ENCODE data around the gene SEC24D. TPM values are rescaled to one million over a fixed set of nuclear protein-coding genes. Genes with fewer than 3 reads are reported as not detected.
"Not testable (repeated sequence)": the region's sequence is repeated elsewhere in the genome, so short reads cannot be mapped to it uniquely, and the experiment has no call there.

Gene SEC24D
- total and polyA plus RNA-seq, 2 experiments from 2014 or later = 37.6 to 94.8 TPM

DNA sequence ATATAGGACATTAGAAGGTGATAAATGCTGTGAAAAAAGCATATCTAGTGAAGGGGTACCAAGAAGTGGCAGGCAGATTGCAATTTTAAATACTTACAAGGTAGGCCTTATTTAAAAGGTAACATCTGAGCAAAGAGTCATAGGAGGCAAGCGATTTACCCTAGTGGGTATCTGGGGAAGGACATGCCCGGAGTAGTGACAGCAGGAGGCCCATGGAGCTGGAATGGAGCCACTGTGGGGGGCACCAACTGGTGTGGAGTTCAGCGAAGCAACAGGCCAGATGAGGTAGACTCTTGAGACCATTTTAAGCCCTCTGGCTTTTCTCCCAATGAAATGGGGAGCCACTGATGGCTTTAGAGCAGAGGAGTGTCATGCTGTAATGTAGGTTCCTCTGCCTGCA lies 37.3 kb downstream of the SEC24D start:
- Histone ChIP-seq H2AFZ (no peak overlapping the region), H3F3A (replicated peaks; ENCODE audit: low read depth) (0 out of 2 replicates have a peak, but pooled peaks cover 3% of the 10 kb centered on the region), H3K4me3 (no peak overlapping the region), H3K4me1 (ENCODE audit: insufficient read depth) (peaks cover 5% of the 10 kb centered on the region; the same call in 1 of the 2 replicates), H4K20me1 (replicated peaks; ENCODE audit: insufficient read depth) (no peaks in the 10 kb centered on the region), H3K4me2 (no peak overlapping the region), H3K79me2 (replicated peaks; ENCODE audit: insufficient read depth) (0 out of 2 replicates have a peak, but pooled peaks cover 7% of the 10 kb centered on the region), H3K27ac (ENCODE audit: low read depth) (no peak overlapping the region), H3K36me3 (ENCODE audit: insufficient read depth) (peaks cover 48% of the 10 kb centered on the region), H3K9me2 (ENCODE audit: insufficient read depth) (no peaks in the 10 kb centered on the region), H3K27me3 (ENCODE audit: insufficient read depth) (no peaks in the 10 kb centered on the region)
- peak overlapping the region; percentile 3; the same call in 1 of the 2 replicates for H3K27ac Mint-ChIP-seq
- ATAC-seq (peak; percentile 94), DNase-seq (ENCODE audit: low spot score) (peak; percentile 66)
- H3K4me1 Mint-ChIP-seq = peaks cover 17% of the 10 kb centered on the region
- peaks cover 57% of the 10 kb centered on the region for H3K36me3 Mint-ChIP-seq (ENCODE audit: low read depth)
- H3K9me3 Mint-ChIP-seq = no peaks in the 10 kb centered on the region
- H3K4me3 Mint-ChIP-seq = no peak overlapping the region
- TF ChIP-seq NANOG (IDR thresholded peaks at IDR 0.05; ENCODE audit: borderline replicate concordance) (no peak), CREB1 (CRISPR knock-in tag; IDR thresholded peaks at IDR 0.05; ENCODE audit: low read depth) (no peak)
- TF ChIP-seq, protein P1, sequence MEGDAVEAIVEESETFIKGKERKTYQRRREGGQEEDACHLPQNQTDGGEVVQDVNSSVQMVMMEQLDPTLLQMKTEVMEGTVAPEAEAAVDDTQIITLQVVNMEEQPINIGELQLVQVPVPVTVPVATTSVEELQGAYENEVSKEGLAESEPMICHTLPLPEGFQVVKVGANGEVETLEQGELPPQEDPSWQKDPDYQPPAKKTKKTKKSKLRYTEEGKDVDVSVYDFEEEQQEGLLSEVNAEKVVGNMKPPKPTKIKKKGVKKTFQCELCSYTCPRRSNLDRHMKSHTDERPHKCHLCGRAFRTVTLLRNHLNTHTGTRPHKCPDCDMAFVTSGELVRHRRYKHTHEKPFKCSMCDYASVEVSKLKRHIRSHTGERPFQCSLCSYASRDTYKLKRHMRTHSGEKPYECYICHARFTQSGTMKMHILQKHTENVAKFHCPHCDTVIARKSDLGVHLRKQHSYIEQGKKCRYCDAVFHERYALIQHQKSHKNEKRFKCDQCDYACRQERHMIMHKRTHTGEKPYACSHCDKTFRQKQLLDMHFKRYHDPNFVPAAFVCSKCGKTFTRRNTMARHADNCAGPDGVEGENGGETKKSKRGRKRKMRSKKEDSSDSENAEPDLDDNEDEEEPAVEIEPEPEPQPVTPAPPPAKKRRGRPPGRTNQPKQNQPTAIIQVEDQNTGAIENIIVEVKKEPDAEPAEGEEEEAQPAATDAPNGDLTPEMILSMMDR (conservative IDR thresholded peaks at IDR 0.05; ENCODE audit: low read depth in 2 of 2) = peak in 1 of 2 experiments; percentile 46; a peak in 2 of 4 replicates
- peaks cover 1% of the 10 kb centered on the region for H3K27me3 Mint-ChIP-seq (ENCODE audit: insufficient read depth, low read depth, poor library complexity)

DNA sequence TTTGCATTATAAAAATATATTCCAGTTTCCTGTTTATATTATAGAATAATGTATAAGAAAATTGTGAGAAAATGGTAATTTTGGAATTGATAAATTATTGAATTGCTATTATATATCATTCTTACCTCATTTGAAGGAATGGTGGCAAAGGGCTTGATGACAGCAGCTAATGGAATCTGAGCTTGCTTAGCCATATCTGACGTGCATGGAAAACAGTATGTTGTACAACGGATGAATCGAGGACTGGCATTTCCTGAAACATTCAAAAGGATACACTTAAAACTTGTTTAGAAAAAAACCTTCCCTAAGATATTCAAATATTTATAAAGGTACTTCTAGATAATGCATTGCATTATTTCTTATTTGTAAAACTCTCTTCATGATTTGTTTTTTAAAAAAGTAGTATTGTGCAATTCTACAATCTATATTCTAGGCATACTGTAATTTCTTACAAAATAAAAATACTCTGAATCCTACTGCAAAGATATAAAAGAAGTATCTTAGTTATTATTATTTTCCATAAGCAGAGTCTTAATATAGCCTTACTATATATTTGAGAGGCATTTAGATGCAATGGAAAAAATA lies 38.3 kb downstream of the SEC24D start:
- Histone ChIP-seq H3K9me2 (ENCODE audit: insufficient read depth) (no peaks in the 10 kb centered on the region), H3K4me3 (no peak overlapping the region), H3K79me2 (replicated peaks; ENCODE audit: insufficient read depth) (0 out of 2 replicates have a peak, but pooled peaks cover 7% of the 10 kb centered on the region), H3K27ac (ENCODE audit: low read depth) (no peak overlapping the region), H3F3A (replicated peaks; ENCODE audit: low read depth) (0 out of 2 replicates have a peak, but pooled peaks cover 3% of the 10 kb centered on the region), H3K27me3 (ENCODE audit: insufficient read depth) (no peaks in the 10 kb centered on the region), H3K36me3 (ENCODE audit: insufficient read depth) (peaks cover 52% of the 10 kb centered on the region), H2AFZ (no peak overlapping the region), H4K20me1 (replicated peaks; ENCODE audit: insufficient read depth) (no peaks in the 10 kb centered on the region), H3K4me1 (ENCODE audit: insufficient read depth) (no peaks in the 10 kb centered on the region), H3K4me2 (no peak overlapping the region)
- Mint-ChIP-seq H3K4me3 (no peak overlapping the region), H3K36me3 (ENCODE audit: low read depth) (peaks cover 62% of the 10 kb centered on the region), H3K27me3 (ENCODE audit: insufficient read depth, low read depth, poor library complexity) (peaks cover 1% of the 10 kb centered on the region), H3K27ac (no peak overlapping the region), H3K4me1 (peaks cover 7% of the 10 kb centered on the region), H3K9me3 (0 out of 3 replicates have a peak, but pooled peaks cover 3% of the 10 kb centered on the region)
- no peak for DNase-seq (ENCODE audit: low spot score)
- no peak for ATAC-seq
- TF ChIP-seq EZH2 (IDR thresholded peaks at IDR 0.05; ENCODE audit: low read depth, unreplicated experiment) = no peak

DNA sequence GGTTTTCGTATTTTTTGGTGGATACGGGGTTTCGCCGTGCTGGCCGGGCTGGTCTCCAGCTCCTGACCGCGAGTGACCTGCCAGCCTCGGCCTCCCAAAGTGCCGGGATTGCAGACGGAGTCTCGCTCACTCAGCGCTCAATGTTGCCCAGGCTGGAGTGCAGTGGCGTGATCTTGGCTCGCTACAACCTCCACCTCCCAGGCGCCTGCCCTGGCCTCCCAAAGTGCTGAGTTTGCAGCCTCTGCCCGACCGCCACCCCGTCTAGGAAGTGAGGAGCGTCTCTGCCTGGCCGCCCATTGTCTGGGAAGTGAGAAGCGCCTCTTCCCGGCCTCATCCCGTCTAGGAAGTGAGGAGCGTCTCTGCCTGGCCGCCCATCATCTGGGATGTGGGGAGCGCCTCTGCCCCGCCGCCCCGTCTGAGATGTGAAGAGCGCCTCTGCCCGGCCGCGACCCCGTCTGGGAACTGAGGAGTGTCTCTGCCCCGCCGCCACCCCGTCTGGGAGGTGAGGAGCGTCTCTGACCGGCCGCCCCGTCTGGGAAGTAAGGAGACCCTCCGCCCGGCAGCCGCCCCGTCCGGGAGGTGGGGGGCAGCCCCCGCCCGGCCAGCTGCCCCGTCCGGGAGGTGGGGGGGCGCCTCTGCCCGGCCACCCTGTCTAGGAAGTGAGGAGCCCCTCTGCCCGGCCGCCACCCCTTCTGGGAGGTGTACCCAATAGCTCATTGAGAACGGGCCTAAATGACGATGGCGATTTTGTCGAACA lies 44.1 kb downstream of the SEC24D start:
- not testable (repeated sequence) for H4K20me1 ChIP-seq (replicated peaks; ENCODE audit: insufficient read depth); H3K9me2 ChIP-seq (ENCODE audit: insufficient read depth); H3K27me3 Mint-ChIP-seq (ENCODE audit: insufficient read depth, low read depth, poor library complexity); H3K27me3 ChIP-seq (ENCODE audit: insufficient read depth); H3K27ac ChIP-seq (ENCODE audit: low read depth); H3K4me3 Mint-ChIP-seq; H2AFZ ChIP-seq; H3K4me3 ChIP-seq; H3K79me2 ChIP-seq (replicated peaks; ENCODE audit: insufficient read depth); H3K4me1 ChIP-seq (ENCODE audit: insufficient read depth); DNase-seq (ENCODE audit: low spot score); H3K27ac Mint-ChIP-seq; H3K4me2 ChIP-seq; H3F3A ChIP-seq (replicated peaks; ENCODE audit: low read depth); ATAC-seq; H3K4me1 Mint-ChIP-seq; H3K9me3 Mint-ChIP-seq
- H3K36me3 ChIP-seq (ENCODE audit: insufficient read depth) = peaks cover 21% of the 10 kb centered on the region
- H3K36me3 Mint-ChIP-seq (ENCODE audit: low read depth) = peaks cover 48% of the 10 kb centered on the region
